Cardiac muscle cell (in vitro differentiated cells and primary cell): ENCODE measurements around the gene WDR37. TPM values are rescaled to one million over a fixed set of nuclear protein-coding genes. Genes with fewer than 3 reads are reported as not detected.

ENCODE experiments used
- DNase-seq, 2 donors: peaks; one replicate each; pipeline versions ENCODE4 v3.0.0 to v3.0.0-alpha.2; 2010 to 2017; ENCODE audit warnings: low read depth in 1 of 2, low spot score in 1 of 2
- H3K27ac ChIP-seq: fragments of 200-600 bp; sonication (generic); 2 replicates; pipeline ENCODE4 v1.5.1; 2016
- H3K27me3 ChIP-seq: fragments of 200-600 bp; sonication (generic); 2 replicates; pipeline ENCODE4 v1.6.0; 2016; ENCODE audit warnings: control low read depth
- H3K36me3 ChIP-seq: fragments of 200-600 bp; sonication (generic); 2 replicates; pipeline ENCODE4 v1.5.1; 2016; ENCODE audit warnings: control low read depth
- H3K4me1 ChIP-seq: fragments of 200-600 bp; sonication (generic); 2 replicates; pipeline ENCODE4 v1.8.1; 2017; ENCODE audit warnings: low read depth, mild to moderate bottlenecking, mixed run types
- H3K4me3 ChIP-seq: fragments of 200-600 bp; sonication (generic); 2 replicates; pipeline ENCODE4 v1.5.1; 2016; ENCODE audit warnings: mild to moderate bottlenecking
- H3K9me3 ChIP-seq: fragments of 200-600 bp; sonication (generic); 2 replicates; pipeline ENCODE4 v1.5.1; 2017; ENCODE audit warnings: low read depth, mild to moderate bottlenecking, control low read depth
- polyA plus RNA-seq: library from polyadenylated mRNA; unstranded; fragments of >200 nt; fragmentation: Nextera tagmentation; extraction: Ambion mirVana; gene quantifications from 2 replicates; pipeline ENCODE4 v1.2.1, GENCODE V29; 2016
- total RNA-seq: library from RNA; depleted of rRNA; stranded (reverse); fragments of >200 nt; gene quantifications from 2 replicates; pipeline ENCODE4 v1.2.3, GENCODE V29; 2016
- TF ChIP-seq, protein P1 (sequence below): IDR thresholded peaks from 2 replicates; pipeline ENCODE4 v1.5.1; 2012; ENCODE audit warnings: low read depth, mild to moderate bottlenecking, low read length

WDR37 gene
- total and polyA plus RNA-seq, 2 experiments from 2014 or later: 13.0 to 15.7 TPM

DNA sequence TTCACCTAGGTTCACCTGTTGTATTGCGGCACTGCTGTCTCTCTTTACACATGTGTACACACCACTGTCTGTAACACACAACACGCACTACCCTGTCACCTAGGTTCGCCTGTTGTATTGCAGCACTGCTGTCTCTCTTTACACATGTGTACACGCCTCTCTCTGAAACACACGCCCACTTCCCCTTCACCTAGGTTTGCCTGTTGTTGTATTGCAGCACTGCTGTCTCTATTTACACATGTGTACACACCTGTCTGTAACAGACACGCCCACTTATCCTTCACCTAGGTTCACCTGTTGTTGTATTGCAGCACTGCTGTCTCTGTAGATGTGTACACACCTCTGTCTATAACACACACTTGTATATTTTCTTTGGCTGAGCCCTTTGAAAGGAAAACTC lies 51.5 kb downstream of the WDR37 start:
- TF ChIP-seq, protein P1, sequence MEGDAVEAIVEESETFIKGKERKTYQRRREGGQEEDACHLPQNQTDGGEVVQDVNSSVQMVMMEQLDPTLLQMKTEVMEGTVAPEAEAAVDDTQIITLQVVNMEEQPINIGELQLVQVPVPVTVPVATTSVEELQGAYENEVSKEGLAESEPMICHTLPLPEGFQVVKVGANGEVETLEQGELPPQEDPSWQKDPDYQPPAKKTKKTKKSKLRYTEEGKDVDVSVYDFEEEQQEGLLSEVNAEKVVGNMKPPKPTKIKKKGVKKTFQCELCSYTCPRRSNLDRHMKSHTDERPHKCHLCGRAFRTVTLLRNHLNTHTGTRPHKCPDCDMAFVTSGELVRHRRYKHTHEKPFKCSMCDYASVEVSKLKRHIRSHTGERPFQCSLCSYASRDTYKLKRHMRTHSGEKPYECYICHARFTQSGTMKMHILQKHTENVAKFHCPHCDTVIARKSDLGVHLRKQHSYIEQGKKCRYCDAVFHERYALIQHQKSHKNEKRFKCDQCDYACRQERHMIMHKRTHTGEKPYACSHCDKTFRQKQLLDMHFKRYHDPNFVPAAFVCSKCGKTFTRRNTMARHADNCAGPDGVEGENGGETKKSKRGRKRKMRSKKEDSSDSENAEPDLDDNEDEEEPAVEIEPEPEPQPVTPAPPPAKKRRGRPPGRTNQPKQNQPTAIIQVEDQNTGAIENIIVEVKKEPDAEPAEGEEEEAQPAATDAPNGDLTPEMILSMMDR: no peak
- no peak overlapping the region for H3K27ac ChIP-seq
- peaks cover 20% of the 10 kb centered on the region for H3K36me3 ChIP-seq
- H3K9me3 ChIP-seq: no peaks in the 10 kb centered on the region
- no peaks in the 10 kb centered on the region for H3K27me3 ChIP-seq
- H3K4me1 ChIP-seq: no peaks in the 10 kb centered on the region
- no peak for DNase-seq
- no peak overlapping the region for H3K4me3 ChIP-seq

DNA sequence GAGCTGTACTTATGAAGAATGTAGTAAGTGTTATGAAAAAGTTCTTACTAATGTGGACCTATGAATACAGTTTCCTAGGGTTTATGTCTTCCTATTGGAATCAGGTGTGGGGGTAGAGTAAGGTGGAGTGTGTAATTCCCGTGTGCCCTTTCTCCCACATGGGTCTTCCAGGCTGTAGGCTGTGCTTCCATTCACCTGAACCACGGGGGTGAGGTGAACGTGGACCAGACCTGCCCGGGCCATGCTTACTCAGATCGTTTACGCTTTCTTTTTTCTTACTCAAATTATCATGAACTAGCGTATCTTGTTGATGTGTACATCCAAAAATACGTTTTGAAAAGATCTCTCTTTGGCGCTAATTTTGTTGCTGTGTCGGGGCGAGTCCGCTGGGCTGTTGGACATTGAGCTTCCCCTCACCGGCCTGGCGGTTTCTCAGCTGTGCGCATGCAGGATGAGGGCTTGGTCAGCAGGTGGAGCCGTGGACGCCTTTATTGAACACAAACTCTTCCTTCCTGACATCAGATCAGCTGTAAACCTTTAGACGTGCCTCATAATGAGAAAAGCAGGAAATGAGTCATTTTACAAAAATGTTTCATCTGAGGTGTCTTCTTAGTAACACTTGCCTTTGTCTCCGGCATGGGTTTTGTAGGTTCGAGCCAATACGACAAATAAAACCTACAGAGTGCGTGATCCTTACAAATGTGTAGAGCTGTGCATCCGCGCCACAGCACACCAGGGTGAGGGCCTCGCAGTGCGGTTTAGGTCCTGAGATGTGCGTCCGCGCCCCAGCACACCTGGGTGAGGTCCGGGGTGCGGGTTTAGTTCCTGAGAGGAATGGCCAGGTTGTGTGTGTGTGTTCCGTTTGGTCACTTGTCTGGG lies 53.8 kb downstream of the WDR37 start:
- TF ChIP-seq, protein P1: peak; percentile 83
- H3K27me3 ChIP-seq: no peaks in the 10 kb centered on the region
- H3K4me3 ChIP-seq: no peak overlapping the region
- peaks cover 6% of the 10 kb centered on the region for H3K36me3 ChIP-seq
- peak; percentile 65 to 86 for DNase-seq
- H3K9me3 ChIP-seq: no peaks in the 10 kb centered on the region
- no peak overlapping the region for H3K27ac ChIP-seq
- H3K4me1 ChIP-seq: peaks cover 7% of the 10 kb centered on the region

DNA sequence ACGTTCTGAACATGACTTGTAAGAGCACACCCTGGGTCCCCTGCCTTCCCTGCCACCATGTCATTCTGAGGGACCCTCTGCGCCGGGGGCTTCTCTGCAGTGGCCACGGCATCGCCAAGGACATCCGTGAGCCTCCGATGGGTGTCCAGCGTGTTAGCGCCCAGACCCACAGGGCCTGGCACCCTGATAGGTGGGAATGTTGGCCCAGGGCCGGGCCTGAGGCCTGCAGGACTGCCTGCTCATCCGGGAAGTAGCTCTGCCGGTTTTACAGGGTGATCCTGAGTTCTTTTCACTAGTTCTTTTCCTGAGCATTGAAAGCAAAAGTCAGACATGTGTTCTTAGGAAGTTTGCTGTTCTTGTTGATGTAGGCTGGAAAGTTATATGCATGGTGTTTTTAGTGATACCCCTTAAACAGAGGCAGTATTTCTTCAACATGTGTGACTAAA lies 54.5 kb downstream of the WDR37 start:
- TF ChIP-seq, protein P1: no peak
- DNase-seq: no peak
- Histone ChIP-seq H3K4me1 (peaks cover 7% of the 10 kb centered on the region), H3K4me3 (no peak overlapping the region), H3K36me3 (peaks cover 4% of the 10 kb centered on the region), H3K9me3 (no peaks in the 10 kb centered on the region), H3K27me3 (no peaks in the 10 kb centered on the region), H3K27ac (no peak overlapping the region)

DNA sequence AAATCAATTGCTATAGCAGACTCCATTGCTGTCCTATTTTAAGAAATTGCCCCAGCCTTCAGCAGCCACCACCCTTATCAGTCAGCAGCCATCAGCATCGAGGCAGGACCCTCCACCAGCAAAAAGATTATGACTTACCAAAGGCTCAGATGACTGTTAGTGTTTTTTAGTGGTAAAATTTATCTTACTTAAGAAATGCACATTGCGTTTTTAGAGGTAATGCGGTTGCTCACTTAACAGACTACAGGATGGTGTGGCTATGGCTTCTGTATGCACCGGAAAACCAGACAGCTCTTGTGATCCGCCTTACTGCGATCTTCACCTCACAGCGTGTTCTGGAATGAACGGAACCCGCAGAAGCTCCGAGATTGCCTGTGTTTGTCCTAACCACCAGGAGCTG lies 58.1 kb downstream of the WDR37 start:
- TF ChIP-seq, protein P1: no peak
- H3K4me1 ChIP-seq: peaks cover 7% of the 10 kb centered on the region
- H3K9me3 ChIP-seq: no peaks in the 10 kb centered on the region
- no peak overlapping the region for H3K27ac ChIP-seq
- no peaks in the 10 kb centered on the region for H3K36me3 ChIP-seq
- no peak overlapping the region for H3K4me3 ChIP-seq
- no peak for DNase-seq
- no peaks in the 10 kb centered on the region for H3K27me3 ChIP-seq

DNA sequence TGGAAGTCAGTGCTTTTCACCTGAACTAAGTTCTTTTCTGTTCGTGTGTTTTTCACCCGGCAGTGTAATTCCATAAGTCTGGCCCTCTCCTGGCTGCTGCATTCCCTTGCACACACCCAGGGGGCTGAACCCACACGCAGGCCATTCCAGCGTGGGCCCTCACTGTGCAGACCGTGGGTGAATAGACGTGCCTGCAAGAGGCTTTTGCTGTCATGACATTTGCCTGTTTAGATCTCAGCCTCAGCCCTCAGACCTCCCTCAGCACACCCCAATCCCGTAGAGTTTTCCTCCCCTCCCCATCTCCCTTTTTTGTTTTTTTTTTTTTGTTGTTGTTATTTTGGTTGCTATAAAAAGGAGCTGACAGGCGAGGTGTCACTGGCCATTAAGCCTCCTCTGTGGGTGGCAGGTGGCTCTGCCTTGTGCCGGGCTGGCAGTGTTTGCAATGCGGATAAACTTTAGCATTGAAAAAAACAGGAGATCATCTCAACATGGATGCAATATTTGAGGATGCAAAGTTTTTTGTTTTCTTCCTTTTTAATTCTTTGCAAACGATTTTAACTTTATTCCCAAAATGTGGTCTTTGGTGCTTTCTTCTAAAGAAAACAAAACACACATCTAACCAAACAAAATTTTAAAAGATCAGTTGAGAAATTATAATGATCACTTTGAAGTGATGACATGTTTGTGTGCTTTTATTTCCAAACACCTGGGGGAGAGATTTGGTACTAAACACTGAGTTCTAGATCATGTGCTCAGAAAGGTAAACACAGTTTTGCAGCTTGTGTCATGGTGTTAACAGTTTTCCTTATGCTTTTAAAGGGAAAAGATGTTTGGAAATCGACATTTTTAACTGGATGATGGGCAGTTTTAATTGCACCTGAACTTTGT lies 58.8 kb downstream of the WDR37 start:
- H3K4me3 ChIP-seq: no peak overlapping the region
- TF ChIP-seq, protein P1: no peak
- H3K27me3 ChIP-seq: no peaks in the 10 kb centered on the region
- H3K9me3 ChIP-seq: no peaks in the 10 kb centered on the region
- H3K4me1 ChIP-seq: peaks cover 7% of the 10 kb centered on the region
- H3K36me3 ChIP-seq: no peaks in the 10 kb centered on the region
- no peak for DNase-seq
- H3K27ac ChIP-seq: no peak overlapping the region
